ENCODE results near the gene TRIM50. TPM values are rescaled to one million over a fixed set of nuclear protein-coding genes. Genes with fewer than 3 reads are reported as not detected.

Gene TRIM50
- total RNA-seq, 1 experiment from 2014 or later = not detected

- ATAC-seq (no peak), DNase-seq (ENCODE audit: low read depth, low spot score) (no peak)
- no peak overlapping the region for H3K4me3 ChIP-seq (ENCODE audit: low read depth in 2 of 2, low read length in 2 of 2)
- intact Hi-C loops (cut with micrococcal nuclease; ENCODE audit: unreplicated experiment) = loop anchor here (5.0 kb wide), 1 partner anchor 110 kb away; no protein-coding TSS in a partner anchor
- no peak for TF ChIP-seq REST (IDR thresholded peaks at IDR 0.05; ENCODE audit: insufficient read depth in 1 of 2, low read depth in 2 of 2, low read length in 1 of 2)
- no peak for TF ChIP-seq SIN3A (IDR thresholded peaks at IDR 0.05; ENCODE audit: borderline replicate concordance, insufficient read depth, low read depth, low read length)
- TF ChIP-seq POLR2AphosphoS5 (IDR thresholded peaks at IDR 0.05; ENCODE audit: low read depth, low read length) = no peak
- no peak for TF ChIP-seq CTCF (IDR thresholded peaks at IDR 0.05)
- H3K4me1 ChIP-seq (ENCODE audit: control insufficient read depth, insufficient read depth, low read length) = no peaks in the 10 kb centered on the region
- CTCF ChIA-PET = interaction anchor here (0.7 to 1.1 kb wide), 3 partner anchors 18 to 104 kb away, joined by 3 read pairs; no protein-coding TSS in a partner anchor
- H3K9me3 ChIP-seq (ENCODE audit: control insufficient read depth, insufficient read depth, low read depth, low read length) = no peaks in the 10 kb centered on the region
- H3K27me3 ChIP-seq (ENCODE audit: control insufficient read depth, insufficient read depth, low read length) = no peaks in the 10 kb centered on the region
- H3K36me3 ChIP-seq (ENCODE audit: control insufficient read depth, insufficient read depth, low read length) = no peaks in the 10 kb centered on the region
- no TSS peak for BruUV-seq (replicated peaks)
- POLR2A ChIA-PET = no interaction called here
- H3K27ac ChIP-seq (ENCODE audit: low read length) = no peak overlapping the region
- in situ Hi-C loops (cut with HindIII; ENCODE audit: low pct_unique_long_range_greater_than_20kb, low sequenced_read_pairs) = no loop called here
These were observed 14.0 kb upstream of the TRIM50 start for GRCh38 chr7:73341877-73342276.

GRCh38 chr7:73340514-73340913, 12.6 kb upstream of the TRIM50 start:
- H3K27me3 ChIP-seq (ENCODE audit: control insufficient read depth, insufficient read depth, low read length) = no peaks in the 10 kb centered on the region
- H3K4me1 ChIP-seq (ENCODE audit: control insufficient read depth, insufficient read depth, low read length) = no peaks in the 10 kb centered on the region
- no peaks in the 10 kb centered on the region for H3K36me3 ChIP-seq (ENCODE audit: control insufficient read depth, insufficient read depth, low read length)
- TF ChIP-seq POLR2AphosphoS5 (IDR thresholded peaks at IDR 0.05; ENCODE audit: low read depth, low read length) (no peak), CTCF (IDR thresholded peaks at IDR 0.05) (no peak), REST (IDR thresholded peaks at IDR 0.05; ENCODE audit: insufficient read depth in 1 of 2, low read depth in 2 of 2, low read length in 1 of 2) (no peak), SIN3A (IDR thresholded peaks at IDR 0.05; ENCODE audit: borderline replicate concordance, insufficient read depth, low read depth, low read length) (no peak), TCF7L2 (IDR thresholded peaks at IDR 0.05; ENCODE audit: low read depth, low read length) (no peak)
- ATAC-seq (no peak), DNase-seq (ENCODE audit: low read depth, low spot score) (no peak)
- in situ Hi-C loops (cut with HindIII; ENCODE audit: low pct_unique_long_range_greater_than_20kb, low sequenced_read_pairs) (no loop called here), intact Hi-C loops (cut with micrococcal nuclease; ENCODE audit: unreplicated experiment) (loop anchor here (5.0 kb wide), 1 partner anchor 112 kb away; no protein-coding TSS in a partner anchor)
- BruUV-seq (replicated peaks) = no TSS peak
- H3K4me3 ChIP-seq (ENCODE audit: low read depth in 2 of 2, low read length in 2 of 2) = no peak overlapping the region
- H3K9me3 ChIP-seq (ENCODE audit: control insufficient read depth, insufficient read depth, low read depth, low read length) = no peaks in the 10 kb centered on the region
- ChIA-PET POLR2A (interaction anchor here (0.7 kb wide), 1 partner anchor 689 kb away, joined by 3 read pairs; no protein-coding TSS in a partner anchor), CTCF (interaction anchor here (0.5 kb wide), 1 partner anchor 112 kb away, joined by 6 read pairs; no protein-coding TSS in a partner anchor)
- no peak overlapping the region for H3K27ac ChIP-seq (ENCODE audit: low read length)
